Activated T-cell treated with anti-CD3 and anti-CD28 coated beads, Interleukin-2, amount 50 U/mL, for 72 hours (primary cell): ENCODE data around the gene LYST. TPM values are rescaled to one million over a fixed set of nuclear protein-coding genes. Genes with fewer than 3 reads are reported as not detected.
"Not testable (repeated sequence)": the region's sequence is repeated elsewhere in the genome, so short reads cannot be mapped to it uniquely, and the experiment has no call there.

ENCODE experiments used
- ATAC-seq, 2 donors: fragments of 150-1000 bp; cut with Tn5 transposase; replicated peaks in 1 of 2; 2 replicates each; pipeline ENCODE4 v1.10.0; 2021; ENCODE audit warnings: moderate library complexity in 2 of 2, mild to moderate bottlenecking in 1 of 2
- DNase-seq, 2 donors: peaks; one replicate each; pipeline ENCODE4 v3.0.0; 2021 to 2022; ENCODE audit warnings: mixed read lengths in 1 of 2
- H3K27ac Mint-ChIP-seq: one replicate; pipeline ENCODE4 v1.8.0; 2022; ENCODE audit warnings: mild to moderate bottlenecking, moderate library complexity, mixed read lengths
- H3K27me3 Mint-ChIP-seq: one replicate; pipeline ENCODE4 v1.8.0; 2022; ENCODE audit warnings: low read depth, mixed read lengths
- H3K36me3 Mint-ChIP-seq, 2 donors: one replicate each; pipeline ENCODE4 v1.8.0; 2022; ENCODE audit warnings: mixed read lengths in 2 of 2, mild to moderate bottlenecking in 1 of 2; ENCODE audit not compliant: insufficient read depth in 2 of 2
- H3K4me1 Mint-ChIP-seq: one replicate; pipeline ENCODE4 v1.8.0; 2022; ENCODE audit warnings: low read depth, mixed read lengths
- H3K4me3 Mint-ChIP-seq, 2 donors: one replicate each; pipeline ENCODE4 v1.8.0; 2022; ENCODE audit warnings: mild to moderate bottlenecking in 2 of 2, mixed read lengths in 2 of 2, moderate library complexity in 2 of 2
- H3K9me3 Mint-ChIP-seq, 2 donors: one replicate each; pipeline ENCODE4 v1.8.0; 2022; ENCODE audit warnings: mixed read lengths in 2 of 2
- total RNA-seq, 2 donors: library from RNA; stranded (reverse); gene quantifications; one replicate each; pipeline ENCODE4 v1.2.3, GENCODE V29; 2022

LYST gene
- total RNA-seq, 2 donors from 2014 or later = 43.9 to 50.7 TPM

- Mint-ChIP-seq H3K27me3 (no peaks in the 10 kb centered on the region), H3K9me3 (no peaks in the 10 kb centered on the region), H3K36me3 (peaks cover 0 to 1% of the 10 kb centered on the region in 2 donors), H3K27ac (peak overlapping the region; percentile 45), H3K4me1 (no peaks in the 10 kb centered on the region), H3K4me3 (no peak overlapping the region)
- DNase-seq = no peak
- no peak for ATAC-seq
These were observed 4.8 kb downstream of the LYST start for GRCh38 chr1:235861857-235862256.

DNA sequence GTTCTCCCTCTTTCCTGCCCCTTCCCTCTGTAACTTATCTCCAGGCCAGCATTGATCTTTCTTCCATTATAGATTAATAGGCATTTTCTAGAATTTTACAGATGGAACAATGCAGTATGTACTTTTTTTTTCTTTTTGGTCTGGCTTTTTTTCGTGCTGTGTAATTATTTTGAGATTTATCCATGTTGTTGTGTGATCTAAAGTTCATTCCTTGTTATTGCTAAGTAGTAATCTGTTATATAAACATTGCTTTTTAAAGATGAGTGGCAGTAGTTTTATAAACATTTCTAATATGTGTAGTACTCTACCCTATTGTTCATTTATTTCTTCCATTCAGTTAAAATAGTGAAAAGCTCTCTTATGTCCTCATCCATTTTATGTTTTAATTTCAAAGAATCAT lies 5.9 kb downstream of the LYST start:
- Mint-ChIP-seq H3K27me3 (no peaks in the 10 kb centered on the region), H3K27ac (no peak overlapping the region), H3K4me1 (no peaks in the 10 kb centered on the region), H3K9me3 (no peaks in the 10 kb centered on the region), H3K4me3 (no peak overlapping the region), H3K36me3 (no peaks in the 10 kb centered on the region)
- ATAC-seq = no peak
- DNase-seq = no peak

- peaks cover 5% of the 10 kb centered on the region for H3K4me1 Mint-ChIP-seq
- no peak overlapping the region for H3K27ac Mint-ChIP-seq
- DNase-seq = no peak
- H3K36me3 Mint-ChIP-seq = no peaks in the 10 kb centered on the region
- ATAC-seq = peak; percentile 66 to 67
- H3K27me3 Mint-ChIP-seq = no peaks in the 10 kb centered on the region
- no peak overlapping the region for H3K4me3 Mint-ChIP-seq
- no peaks in the 10 kb centered on the region for H3K9me3 Mint-ChIP-seq
These were observed 6.9 kb downstream of the LYST start for GRCh38 chr1:235859789-235860188.

DNA sequence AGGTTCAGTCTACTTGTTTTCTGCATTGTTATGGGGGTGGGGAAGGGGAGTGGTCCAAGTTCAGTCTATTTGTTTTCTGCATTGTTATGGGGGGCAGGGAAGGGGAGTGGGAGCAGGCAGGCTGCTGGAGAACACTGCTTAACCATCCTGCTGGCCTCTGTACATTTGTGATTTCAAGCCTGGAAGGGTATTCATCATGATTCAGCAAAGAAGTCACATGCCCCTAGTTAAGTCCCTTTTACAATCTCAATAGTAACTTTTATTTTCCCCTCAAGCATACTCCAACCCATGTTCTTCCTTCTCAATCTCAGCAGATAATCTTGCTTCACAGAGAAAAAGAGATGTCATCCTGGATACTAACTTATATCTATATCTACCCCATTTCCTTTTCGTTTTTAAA lies 7.9 kb downstream of the LYST start:
- no peak overlapping the region for H3K4me3 Mint-ChIP-seq
- H3K9me3 Mint-ChIP-seq = no peaks in the 10 kb centered on the region
- H3K4me1 Mint-ChIP-seq = peaks cover 16% of the 10 kb centered on the region
- no peaks in the 10 kb centered on the region for H3K27me3 Mint-ChIP-seq
- no peak for ATAC-seq
- no peaks in the 10 kb centered on the region for H3K36me3 Mint-ChIP-seq
- H3K27ac Mint-ChIP-seq = no peak overlapping the region
- DNase-seq = no peak

DNA sequence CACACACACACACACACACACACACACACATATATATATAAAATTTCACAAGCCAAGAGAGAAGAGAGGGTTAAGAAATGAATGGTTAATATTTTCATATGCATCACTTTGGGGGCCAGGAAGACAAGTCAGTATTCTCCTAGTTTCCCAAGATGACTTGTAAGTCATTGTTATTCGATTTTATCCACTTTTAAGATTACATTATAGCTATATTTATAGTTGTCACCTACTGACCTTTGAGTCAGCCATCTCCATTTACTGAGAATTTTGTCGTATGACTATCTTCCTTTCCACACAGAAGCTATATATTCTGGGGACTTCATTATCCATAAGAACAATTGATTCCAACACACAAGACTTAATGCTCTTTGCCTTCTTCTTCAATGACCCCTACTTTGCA lies 8.9 kb downstream of the LYST start:
- Mint-ChIP-seq H3K9me3 (no peaks in the 10 kb centered on the region), H3K27ac (peak overlapping the region; percentile 59), H3K4me3 (peak overlapping the region; percentile 56 to 74), H3K4me1 (peaks cover 26% of the 10 kb centered on the region), H3K27me3 (no peaks in the 10 kb centered on the region), H3K36me3 (no peaks in the 10 kb centered on the region)
- ATAC-seq = peak; percentile 19 to 39
- no peak for DNase-seq

GRCh38 chr1:235855811-235856429 lies 10.8 kb downstream of the LYST start:
- ATAC-seq (peak; percentile 57 to 76), DNase-seq (no peak)
- peak overlapping the region in 1 of 2 donors; percentile 44 for H3K4me3 Mint-ChIP-seq
- H3K4me1 Mint-ChIP-seq = peaks cover 35% of the 10 kb centered on the region
- no peaks in the 10 kb centered on the region for H3K27me3 Mint-ChIP-seq
- peak overlapping the region; percentile 47 for H3K27ac Mint-ChIP-seq
- no peaks in the 10 kb centered on the region for H3K36me3 Mint-ChIP-seq
- H3K9me3 Mint-ChIP-seq = no peaks in the 10 kb centered on the region

DNA sequence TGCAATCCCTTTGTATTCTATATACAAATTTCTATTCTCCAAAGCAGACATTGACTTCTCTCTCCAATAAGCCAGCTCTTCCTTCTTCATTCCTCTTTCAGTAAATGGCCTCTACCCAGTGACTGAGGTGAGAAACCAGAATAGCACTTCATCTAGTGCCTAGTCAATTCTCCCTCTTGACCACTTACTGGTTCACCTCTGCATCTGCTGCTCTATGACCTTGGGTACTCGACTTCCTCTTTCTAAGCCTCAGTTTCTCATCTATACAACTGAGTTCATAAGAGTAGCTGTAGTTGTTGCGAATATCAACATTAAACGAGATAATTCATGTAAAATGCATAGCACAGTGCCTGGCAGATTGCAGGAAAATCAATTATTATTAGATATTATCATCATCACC lies 12.4 kb downstream of the LYST start:
- no peak for ATAC-seq
- Mint-ChIP-seq H3K27ac (peak overlapping the region; percentile 84), H3K9me3 (no peaks in the 10 kb centered on the region), H3K36me3 (peaks cover 0 to 4% of the 10 kb centered on the region in 2 donors), H3K27me3 (no peaks in the 10 kb centered on the region), H3K4me3 (peak overlapping the region in 1 of 2 donors; percentile 11), H3K4me1 (peaks cover 51% of the 10 kb centered on the region)
- DNase-seq = no peak

GRCh38 chr1:235853653-235854052 lies 13.1 kb downstream of the LYST start:
- Mint-ChIP-seq H3K4me1 (peaks cover 58% of the 10 kb centered on the region), H3K9me3 (no peaks in the 10 kb centered on the region), H3K27me3 (no peaks in the 10 kb centered on the region), H3K36me3 (peaks cover 0 to 4% of the 10 kb centered on the region in 2 donors), H3K4me3 (no peak overlapping the region), H3K27ac (no peak overlapping the region)
- DNase-seq = no peak
- ATAC-seq = no peak

DNA sequence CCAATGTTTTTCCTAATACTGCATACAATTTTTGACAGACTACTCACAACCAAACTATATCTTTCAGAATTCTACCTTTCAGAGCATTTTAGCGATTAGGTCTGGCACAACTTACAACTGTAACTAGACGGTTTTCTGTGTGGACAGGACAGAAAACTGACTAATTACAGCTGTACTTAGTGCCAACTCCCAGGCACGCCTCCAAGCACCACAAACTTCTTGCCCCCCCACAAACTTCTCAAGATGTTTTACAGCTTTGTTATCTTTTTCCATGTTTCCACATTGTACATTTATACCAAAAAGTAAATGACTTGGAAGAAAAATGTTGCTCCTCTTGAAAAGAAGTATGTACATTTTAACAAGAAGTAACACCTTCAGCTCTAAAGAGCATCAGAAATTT lies 13.8 kb downstream of the LYST start:
- Mint-ChIP-seq H3K27me3 (no peaks in the 10 kb centered on the region), H3K27ac (peak overlapping the region; percentile 48), H3K9me3 (no peaks in the 10 kb centered on the region), H3K4me1 (peaks cover 66% of the 10 kb centered on the region), H3K4me3 (no peak overlapping the region), H3K36me3 (peaks cover 0 to 4% of the 10 kb centered on the region in 2 donors)
- no peak for DNase-seq
- no peak for ATAC-seq

DNA sequence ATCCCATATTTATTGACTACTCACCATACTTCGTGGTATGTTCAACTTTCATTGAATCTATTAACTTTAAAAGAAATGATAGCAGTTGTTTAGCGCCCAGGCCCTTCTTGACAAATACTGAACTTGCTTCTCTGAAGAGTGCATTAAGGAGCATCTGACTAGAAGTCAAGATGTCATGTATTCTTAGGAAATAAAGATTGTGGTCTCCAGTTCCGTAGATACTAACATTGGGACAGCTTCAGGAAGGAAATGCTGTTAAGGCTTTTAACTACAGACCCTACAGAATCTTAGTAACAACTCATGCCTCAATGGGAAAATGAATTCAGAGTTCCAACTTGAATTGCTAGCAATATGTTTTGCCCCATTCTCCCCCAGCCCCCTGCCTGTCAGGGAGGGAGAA lies 14.8 kb downstream of the LYST start:
- Mint-ChIP-seq H3K4me3 (no peak overlapping the region), H3K4me1 (peaks cover 75% of the 10 kb centered on the region), H3K36me3 (peaks cover 0 to 8% of the 10 kb centered on the region in 2 donors), H3K27ac (no peak overlapping the region), H3K27me3 (no peaks in the 10 kb centered on the region), H3K9me3 (peaks cover 1 to 3% of the 10 kb centered on the region in 2 donors)
- DNase-seq = no peak
- ATAC-seq = no peak

DNA sequence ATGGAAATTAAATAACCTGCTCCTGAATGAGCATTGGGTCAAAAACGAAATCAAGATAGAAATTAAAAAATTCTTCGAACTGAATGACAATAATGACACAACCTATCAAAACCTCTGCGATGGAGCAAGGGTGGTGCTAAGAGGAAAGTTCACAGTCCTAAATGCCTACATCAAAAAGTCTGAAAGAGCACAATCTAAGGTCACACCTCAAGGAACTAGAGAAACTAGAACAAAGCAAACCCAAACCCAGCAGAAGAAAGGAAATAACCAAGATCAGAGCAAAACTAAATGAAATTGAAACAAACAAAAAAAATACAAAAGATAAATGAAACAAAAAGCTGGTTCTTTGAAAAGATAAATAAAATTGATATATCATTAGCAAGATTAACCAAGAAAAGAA lies 18.5 kb downstream of the LYST start:
- peak overlapping the region; percentile 5 for H3K27ac Mint-ChIP-seq
- peaks cover 68% of the 10 kb centered on the region for H3K4me1 Mint-ChIP-seq
- H3K36me3 Mint-ChIP-seq = peaks cover 8 to 12% of the 10 kb centered on the region in 2 donors
- not testable (repeated sequence) for DNase-seq, H3K9me3 Mint-ChIP-seq, H3K27me3 Mint-ChIP-seq, ATAC-seq
- peak overlapping the region; percentile 45 to 53 for H3K4me3 Mint-ChIP-seq

- H3K4me3 Mint-ChIP-seq, DNase-seq, H3K27me3 Mint-ChIP-seq, H3K27ac Mint-ChIP-seq, H3K9me3 Mint-ChIP-seq, ATAC-seq: not testable (repeated sequence)
- Mint-ChIP-seq H3K4me1 (peaks cover 51% of the 10 kb centered on the region), H3K36me3 (peaks cover 10 to 11% of the 10 kb centered on the region in 2 donors)
These were observed 21.0 kb downstream of the LYST start for GRCh38 chr1:235845656-235846107.

DNA sequence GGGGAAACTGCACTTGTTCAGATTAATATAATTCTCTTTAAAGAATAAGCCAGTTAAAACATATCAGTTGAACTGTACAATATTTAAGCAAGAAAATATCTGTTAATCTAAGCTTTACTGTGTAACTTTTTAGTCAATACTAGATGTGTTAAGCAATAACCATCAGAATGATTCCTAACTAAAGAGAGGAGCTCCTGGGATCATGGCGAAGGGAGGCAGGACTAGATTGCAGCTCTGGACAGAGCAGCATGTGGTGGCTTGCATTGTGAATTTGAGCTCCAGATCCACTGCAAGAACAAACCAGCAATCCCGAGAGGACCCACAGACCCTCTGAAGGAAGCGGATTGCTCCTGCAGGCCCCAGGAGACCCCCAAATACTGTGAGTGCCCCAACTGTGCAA lies 21.9 kb downstream of the LYST start:
- H3K36me3 Mint-ChIP-seq = peaks cover 10 to 13% of the 10 kb centered on the region in 2 donors
- H3K27me3 Mint-ChIP-seq = no peaks in the 10 kb centered on the region
- H3K9me3 Mint-ChIP-seq = peaks cover 3 to 5% of the 10 kb centered on the region in 2 donors
- no peak for DNase-seq
- H3K27ac Mint-ChIP-seq = no peak overlapping the region
- H3K4me1 Mint-ChIP-seq = peaks cover 48% of the 10 kb centered on the region
- no peak overlapping the region for H3K4me3 Mint-ChIP-seq
- no peak for ATAC-seq

DNA sequence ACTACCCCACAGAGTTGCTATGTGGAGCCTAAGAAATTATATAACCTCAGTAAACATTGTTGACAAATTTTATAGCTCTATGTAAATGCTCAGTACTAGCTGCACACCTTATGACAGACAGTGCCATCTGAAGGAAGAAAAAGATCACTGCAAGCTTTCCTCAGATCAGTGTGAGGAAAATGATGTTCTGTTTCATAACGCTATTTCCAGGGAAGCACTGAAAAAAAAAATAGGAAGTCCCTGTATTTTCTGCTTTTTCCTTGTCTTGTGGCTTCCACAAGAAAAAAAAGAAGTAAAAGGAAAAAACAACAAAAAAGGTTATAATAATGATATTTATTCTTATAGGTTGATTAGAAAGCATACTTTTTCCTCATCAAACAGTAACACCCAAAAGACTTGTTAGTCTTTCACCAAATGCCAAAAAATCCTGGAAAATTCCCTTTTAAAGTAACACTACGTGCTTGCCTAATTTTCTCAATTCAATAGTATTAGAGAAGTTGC lies 23.2 kb downstream of the LYST start:
- DNase-seq = no peak
- no peak overlapping the region for H3K27ac Mint-ChIP-seq
- H3K4me3 Mint-ChIP-seq = no peak overlapping the region
- peaks cover 43% of the 10 kb centered on the region for H3K4me1 Mint-ChIP-seq
- peaks cover 3 to 5% of the 10 kb centered on the region in 2 donors for H3K9me3 Mint-ChIP-seq
- peaks cover 10 to 13% of the 10 kb centered on the region in 2 donors for H3K36me3 Mint-ChIP-seq
- peak; percentile 32 to 46 for ATAC-seq
- H3K27me3 Mint-ChIP-seq = no peaks in the 10 kb centered on the region
